H1 (cell line): ENCODE data around the gene ARHGEF4. TPM values are rescaled to one million over a fixed set of nuclear protein-coding genes. Genes with fewer than 3 reads are reported as not detected.
A peak's percentile ranks its signal among the peaks of the same experiment; 100 is the strongest.

Experiments
- CTCF ChIA-PET: fragments of 300-600 bp; sonication (Branson Sonifier 250); formaldehyde crosslinking; loops from one replicate; lab custom pipeline; 2021; ENCODE audit not compliant: partially characterized antibody; lab: Charles Lee
- POLR2A ChIA-PET: fragments of 300-600 bp; sonication (Branson Sonifier 250); formaldehyde crosslinking; loops from one replicate; lab custom pipeline; 2021; ENCODE audit warnings: inconsistent platforms; ENCODE audit not compliant: partially characterized antibody; lab: Charles Lee
- DNase-seq, 2 experiments: peaks; one replicate each; pipeline versions ENCODE4 v3.0.0 to v3.0.0-alpha.2; 2010 to 2022; ENCODE audit warnings: low spot score in 2 of 2, low read depth in 1 of 2, mixed read lengths in 1 of 2
- FAIRE-seq: peaks from 2 replicates; lab custom pipeline; 2011; peaks lifted over from hg19 to GRCh38; lab: Jason Lieb, UNC
- H2AFZ ChIP-seq: 2 replicates; pipeline ENCODE4 v1.8.1; 2012; ENCODE audit warnings: low read length, inconsistent platforms
- H2AK5ac ChIP-seq: 2 replicates; pipeline ENCODE4 v1.6.1; 2013; ENCODE audit warnings: low read depth, low read length
- H2BK120ac ChIP-seq: replicated peaks from 2 replicates; pipeline ENCODE3; 2013; ENCODE audit warnings: low read depth, low read length, inconsistent platforms
- H2BK12ac ChIP-seq: 2 replicates; pipeline ENCODE4 v1.6.1; 2013; ENCODE audit warnings: low read depth, low read length
- H2BK15ac ChIP-seq: 2 replicates; pipeline ENCODE4 v1.6.1; 2013; ENCODE audit warnings: low read length
- H2BK20ac ChIP-seq: 2 replicates; pipeline ENCODE4 v1.6.1; 2013; ENCODE audit warnings: low read length
- H2BK5ac ChIP-seq: 2 replicates; pipeline ENCODE4 v1.6.1; 2013; ENCODE audit warnings: low read depth, low read length
- H3K14ac ChIP-seq: 2 replicates; pipeline ENCODE4 v1.6.1; 2013; ENCODE audit warnings: inconsistent platforms; ENCODE audit not compliant: insufficient read length
- H3K18ac ChIP-seq: 2 replicates; pipeline ENCODE4 v1.6.1; 2013; ENCODE audit warnings: low read length; ENCODE audit errors: extremely low read depth
- H3K23ac ChIP-seq: 2 replicates; pipeline ENCODE4 v1.6.1; 2013; ENCODE audit warnings: inconsistent platforms; ENCODE audit not compliant: insufficient read length
- H3K23me2 ChIP-seq: 2 replicates; pipeline ENCODE4 v1.6.1; 2013; ENCODE audit warnings: low read depth, low read length
- H3K27ac ChIP-seq: 2 replicates; pipeline ENCODE4 v1.6.1; 2011; ENCODE audit warnings: low read depth, low read length, inconsistent platforms
- H3K27me3 ChIP-seq, 4 experiments: replicated peaks in 1 of 4; 1 replicate in 1 of 4; 2 replicates in 3 of 4; pipeline versions ENCODE4 v1.6.1 to v1.8.1; 2011 to 2013; ENCODE audit warnings: low read length in 3 of 4, mild to moderate bottlenecking in 3 of 4, inconsistent platforms in 2 of 4, mixed read lengths in 2 of 4, moderate library complexity in 1 of 4; ENCODE audit not compliant: control insufficient read depth in 3 of 4, insufficient read depth in 3 of 4; ENCODE audit errors: extremely low read depth in 1 of 4
- H3K36me3 ChIP-seq, 4 experiments: 2 replicates each; pipeline versions ENCODE4 v1.6.1 to v1.8.1; 2011 to 2013; ENCODE audit warnings: mild to moderate bottlenecking in 4 of 4, low read length in 3 of 4, moderate library complexity in 2 of 4, control low read depth in 1 of 4, inconsistent platforms in 1 of 4; ENCODE audit not compliant: insufficient read depth in 4 of 4, control insufficient read depth in 2 of 4
- H3K4ac ChIP-seq: replicated peaks from 2 replicates; pipeline ENCODE3; 2013; ENCODE audit warnings: low read length, low read depth, mixed read lengths, inconsistent platforms; ENCODE audit not compliant: insufficient read length
- H3K4me1 ChIP-seq, 4 experiments: replicated peaks in 1 of 4; 1 replicate in 1 of 4; 2 replicates in 3 of 4; pipeline versions ENCODE4 v1.6.1 to v1.8.1; 2011 to 2013; ENCODE audit warnings: low read length in 3 of 4, inconsistent platforms in 2 of 4, mixed read lengths in 1 of 4; ENCODE audit not compliant: insufficient read depth in 4 of 4, control insufficient read depth in 3 of 4
- H3K4me2 ChIP-seq, 2 experiments: 2 replicates each; pipeline versions ENCODE4 v1.6.1 to v1.8.1; 2011 to 2013; ENCODE audit warnings: low read depth in 2 of 2, low read length in 2 of 2, control low read depth in 1 of 2, inconsistent platforms in 1 of 2, mild to moderate bottlenecking in 1 of 2; ENCODE audit not compliant: insufficient read depth in 1 of 2
- H3K4me3 ChIP-seq, 4 experiments: fragments of 200-600, 300-600 bp in 1 of 4; sonication (generic), shearing (Covaris generic), sonication (Bioruptor Twin) in 1 of 4; 2 replicates each; pipeline versions ENCODE4 v1.5.1 to v1.8.1; 2011 to 2016; ENCODE audit warnings: low read length in 4 of 4, low read depth in 3 of 4, control low read depth in 2 of 4, inconsistent platforms in 2 of 4, mild to moderate bottlenecking in 2 of 4, mixed read lengths in 1 of 4, moderate library complexity in 1 of 4; ENCODE audit not compliant: insufficient read depth in 2 of 4; ENCODE audit errors: extremely low read depth in 1 of 4
- H3K56ac ChIP-seq: replicated peaks from 2 replicates; pipeline ENCODE3; 2013; ENCODE audit warnings: low read depth, mild to moderate bottlenecking, mixed read lengths, low read length, inconsistent platforms; ENCODE audit not compliant: insufficient read length
- H3K79me1 ChIP-seq: 2 replicates; pipeline ENCODE4 v1.6.1; 2013; ENCODE audit warnings: low read depth, low read length, control low read depth
- H3K79me2 ChIP-seq, 2 experiments: 2 replicates each; pipeline versions ENCODE4 v1.6.1 to v1.8.1; 2012 to 2013; ENCODE audit warnings: low read length in 2 of 2, mild to moderate bottlenecking in 2 of 2, inconsistent platforms in 1 of 2; ENCODE audit not compliant: insufficient read depth in 2 of 2, control insufficient read depth in 1 of 2
- H3K9ac ChIP-seq, 4 experiments: replicated peaks in 1 of 4; 1 replicate in 1 of 4; 2 replicates in 3 of 4; pipeline versions ENCODE4 v1.6.1 to v1.8.1; 2011 to 2013; ENCODE audit warnings: low read depth in 3 of 4, low read length in 3 of 4, control low read depth in 2 of 4, mild to moderate bottlenecking in 2 of 4, moderate library complexity in 2 of 4, inconsistent platforms in 1 of 4; ENCODE audit errors: extremely low read depth in 1 of 4
- H3K9me3 ChIP-seq, 2 experiments: 2 replicates each; pipeline versions ENCODE4 v1.6.1 to v1.8.1; 2012 to 2013; ENCODE audit warnings: mild to moderate bottlenecking in 2 of 2, moderate library complexity in 2 of 2, control low read depth in 1 of 2, inconsistent platforms in 1 of 2, low read depth in 1 of 2, low read length in 1 of 2, mixed read lengths in 1 of 2; ENCODE audit not compliant: insufficient read depth in 2 of 2
- H4K20me1 ChIP-seq, 2 experiments: replicated peaks in 1 of 2; 2 replicates each; pipeline versions ENCODE3 to v1.8.1; 2011 to 2013; ENCODE audit warnings: inconsistent platforms in 2 of 2, low read length in 2 of 2, mild to moderate bottlenecking in 1 of 2; ENCODE audit not compliant: insufficient read depth in 2 of 2, control insufficient read depth in 1 of 2
- H4K5ac ChIP-seq: 2 replicates; pipeline ENCODE4 v1.6.1; 2013; ENCODE audit warnings: low read length, low read depth, mixed read lengths, inconsistent platforms; ENCODE audit not compliant: insufficient read length
- H4K8ac ChIP-seq: 2 replicates; pipeline ENCODE4 v1.8.0; 2013; ENCODE audit warnings: mild to moderate bottlenecking, moderate library complexity, low read length, inconsistent platforms; ENCODE audit not compliant: insufficient read depth; ENCODE audit errors: extremely low read depth
- H4K91ac ChIP-seq: replicated peaks from 2 replicates; pipeline ENCODE3; 2013; ENCODE audit warnings: low read length, mixed read lengths, inconsistent platforms; ENCODE audit not compliant: insufficient read length
- WGBS, 2 experiments: shearing (Covaris generic) in 1 of 2; methylation state at CpG; one replicate each; pipeline versions ENCODE4 v1.1.6 to v1.1.7; 2013 to 2015; ENCODE audit warnings: low lambda C conversion rate in 2 of 2, mixed read lengths in 2 of 2, inconsistent platforms in 1 of 2, low coverage in 1 of 2, missing lambda C conversion rate in 1 of 2; ENCODE audit not compliant: insufficient replicate concordance in 2 of 2, insufficient coverage in 1 of 2, insufficient read length in 1 of 2; ENCODE audit errors: extremely low coverage in 1 of 2, missing lambda C conversion rate in 1 of 2; 5-methylcytosine and 5-hydroxymethylcytosine counted together
- long read RNA-seq, 2 experiments: library from RNA in 1 of 2; library from capped mRNA in 1 of 2; stranded (forward); transcript quantifications; one replicate each; pipeline ENCODE4 v2.0.0, GENCODE V29; 2021; ENCODE audit warnings: inconsistent platforms in 1 of 2
- polyA minus RNA-seq, 3 experiments: library from RNA; depleted of rRNA, polyadenylated mRNA; stranded (reverse); fragments of >200 nt; gene quantifications; 1 replicate in 2 of 3; 2 replicates in 1 of 3; pipeline ENCODE4 v1.2.3, GENCODE V29; 2011
- polyA plus RNA-seq, 7 experiments: library from polyadenylated mRNA; depleted of rRNA in 3 of 7; stranded (reverse) in 5 of 7; unstranded in 2 of 7; fragments of >200 nt in 5 of 7; fragments of 200-250 nt in 2 of 7; gene quantifications; 1 replicate in 5 of 7; 2 replicates in 1 of 7; 4 replicates in 1 of 7; pipeline versions ENCODE4 v1.2.1 to v1.2.3, GENCODE V29; 2011 to 2013; ENCODE audit warnings: missing spikeins in 2 of 7, mixed read lengths in 2 of 7
- total RNA-seq: library from RNA; stranded (reverse); fragmentation: NEBNext Ultra II Directional; extraction: Animal tissue kit (Norgen Biotek cat#: 25700); gene quantifications from 2 replicates; pipeline ENCODE4 v1.2.1, GENCODE V29; 2021

Gene ARHGEF4, protein sequence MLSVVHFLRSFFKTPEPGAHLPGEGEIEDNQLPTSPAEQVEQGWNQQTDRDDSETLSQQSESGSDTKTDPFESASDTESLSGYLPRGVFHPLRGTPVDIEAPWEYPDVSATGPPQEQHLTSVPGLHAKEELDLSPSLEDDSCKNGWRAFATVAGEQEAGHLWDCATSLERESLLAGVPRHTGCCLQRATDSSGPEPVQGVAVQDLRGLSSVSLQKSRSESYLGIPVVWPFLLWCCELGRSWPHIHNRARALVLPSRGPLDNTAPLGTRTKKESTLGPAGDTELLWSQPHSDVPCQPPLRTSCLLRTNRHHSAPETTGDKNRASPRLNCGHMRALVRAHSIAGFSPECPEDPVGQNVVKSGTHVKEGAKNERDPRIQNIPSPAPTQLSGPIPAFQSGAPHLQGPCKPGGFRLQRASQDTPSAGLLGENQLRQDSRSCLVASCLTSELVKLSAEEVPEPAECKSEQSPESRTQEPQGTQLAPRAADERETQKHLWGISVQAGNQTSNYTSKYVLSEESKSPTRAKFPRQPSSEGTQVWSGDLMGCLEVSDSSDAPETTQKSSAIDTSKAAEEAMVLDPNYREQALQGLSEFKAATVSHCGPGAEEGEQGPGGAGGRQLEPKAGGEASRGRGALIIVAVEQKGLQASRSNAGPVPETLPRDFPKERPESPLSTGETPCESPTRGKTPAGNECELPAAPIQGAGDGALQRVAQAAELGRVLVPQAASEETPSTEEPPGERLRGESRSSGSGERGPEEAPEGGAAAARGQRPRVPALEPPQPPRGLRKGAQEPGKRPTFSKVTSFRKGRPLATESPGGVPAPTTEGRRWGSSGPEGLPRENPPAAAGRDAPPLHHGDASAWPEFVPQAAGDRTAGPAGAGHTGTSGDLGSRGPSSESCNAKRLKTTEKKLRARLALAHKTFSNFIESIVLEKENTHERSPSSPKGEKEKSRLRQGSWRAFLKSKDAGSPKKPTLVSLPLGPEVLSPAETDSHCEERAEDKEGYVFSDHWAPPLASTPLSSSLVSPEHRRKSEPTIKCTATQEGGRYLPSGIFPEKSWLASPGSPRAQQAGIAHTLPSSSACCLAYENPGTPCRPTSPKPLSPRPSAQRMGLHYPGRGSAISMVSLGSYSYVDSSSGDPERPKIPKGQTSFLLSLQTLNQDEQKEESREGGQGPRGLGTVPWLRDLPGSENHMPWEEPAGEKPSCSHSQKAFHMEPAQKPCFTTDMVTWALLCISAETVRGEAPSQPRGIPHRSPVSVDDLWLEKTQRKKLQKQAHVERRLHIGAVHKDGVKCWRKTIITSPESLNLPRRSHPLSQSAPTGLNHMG (N-terminal part only)
- total RNA-seq (13.3 and 14.6 TPM in 2 replicates), polyA plus RNA-seq (2011; rRNA removed) (10.6 and 14.5 TPM in 2 replicates), polyA minus RNA-seq (2011; rRNA and poly(A)+ RNA removed) (13.4 and 18.2 TPM in 2 replicates)
- 11.0 TPM for polyA plus RNA-seq (2011; cell fraction: cytosol; rRNA removed)
- polyA plus RNA-seq (2011; cell fraction: nucleus; rRNA removed) = 54.4 TPM
- 10.6 to 16.4 TPM (median 15.6 TPM) in 4 replicates for polyA plus RNA-seq (2012, experiment 1 of 2)
- 9.9 TPM for polyA plus RNA-seq (2012, experiment 2 of 2)
- 12.9 TPM for polyA plus RNA-seq (2013, experiment 1 of 2)
- polyA plus RNA-seq (2013, experiment 2 of 2) = 10.7 TPM
- 8.7 TPM for polyA minus RNA-seq (2011; cell fraction: cytosol; rRNA and poly(A)+ RNA removed)
- 21.4 TPM for polyA minus RNA-seq (2011; cell fraction: nucleus; rRNA and poly(A)+ RNA removed)
- long read RNA-seq, experiment 1, partial matches to known transcripts = 2 of 5 reads
- long read RNA-seq, experiment 1, other reads (novel, unspliced or antisense) = 3 of 5 reads
- long read RNA-seq, experiment 2 = 0 reads

DNA sequence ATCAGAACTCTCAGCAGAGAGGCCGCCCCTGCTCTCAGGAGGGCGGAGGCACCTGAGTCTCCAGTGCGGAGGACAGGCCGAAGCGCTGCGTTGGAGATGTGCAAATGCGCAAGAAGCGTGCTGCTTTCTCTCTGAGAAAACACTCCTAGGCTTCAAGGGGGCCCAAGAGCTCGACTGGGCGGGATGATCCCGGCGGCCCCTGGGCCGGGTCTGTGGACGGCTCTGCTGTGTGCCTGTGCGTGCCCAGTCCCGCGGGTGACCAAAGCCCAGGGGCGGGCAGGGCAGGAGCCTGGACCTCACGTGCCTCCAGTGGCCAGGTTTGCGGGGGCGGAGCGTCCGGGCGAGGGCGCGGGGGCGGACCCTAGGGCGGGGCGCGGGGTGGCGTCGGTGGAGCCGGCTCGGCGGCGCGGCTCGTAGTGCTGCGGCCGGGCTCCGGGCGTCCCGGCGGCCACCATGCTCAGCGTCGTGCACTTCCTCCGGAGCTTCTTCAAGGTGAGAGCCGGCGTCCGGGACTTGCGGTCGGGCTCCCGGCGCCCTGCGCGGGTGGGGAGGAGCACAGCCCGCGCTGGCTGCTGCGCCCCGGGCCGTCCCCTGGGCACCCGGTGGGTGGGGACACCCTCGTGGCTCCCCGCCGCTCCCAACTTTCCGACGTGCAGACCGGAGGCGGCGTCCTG lies at the start of gene ARHGEF4:
TSS of gene ARHGEF4 (plus strand) at position 414 of the 674 bp plus-strand sequence. CDS start at position 454, 40 bp downstream.
- peak within 1 kb of the TSS; percentile 29 for H4K5ac ChIP-seq
- H3K4me3 ChIP-seq = peak within 1 kb of the TSS; percentile 58 to 90 (median 63)
- peaks cover 0 to 5% of the 10 kb centered on the region in 2 experiments for H4K20me1 ChIP-seq
- no peak within 1 kb of the TSS for H2BK20ac ChIP-seq
- H3K4me1 ChIP-seq = peaks cover 0 to 8% (median 2%) of the 10 kb centered on the region in 4 experiments; a peak in 5 of 7 replicates
- H2AFZ ChIP-seq = peak within 1 kb of the TSS; percentile 56
- no peaks in the 10 kb centered on the region for H3K36me3 ChIP-seq
- ChIA-PET POLR2A (interaction anchor here (0.6 to 1.0 kb wide), 3 partner anchors 16 to 36 kb away, joined by 3 to 4 read pairs (median 3); no protein-coding TSS in a partner anchor), CTCF (interaction anchor here (0.8 to 1.9 kb wide), 8 partner anchors 12 to 84 kb away, joined by 3 to 7 read pairs (median 4); no protein-coding TSS in a partner anchor)
- no peak within 1 kb of the TSS for H4K91ac ChIP-seq
- peak within 1 kb of the TSS; percentile 61; the same call in 1 of the 2 replicates for H2AK5ac ChIP-seq
- no peak within 1 kb of the TSS for H3K23ac ChIP-seq
- no peak within 1 kb of the TSS for H3K27ac ChIP-seq
- H2BK12ac ChIP-seq = peak within 1 kb of the TSS; percentile 88; the same call in 1 of the 2 replicates
- H4K8ac ChIP-seq = peak within 1 kb of the TSS; percentile 79
- H3K4me2 ChIP-seq = peak within 1 kb of the TSS; percentile 80 to 96
- H3K18ac ChIP-seq = peak within 1 kb of the TSS; percentile 78
- H3K23me2 ChIP-seq = peaks cover 10% of the 10 kb centered on the region; the same call in 1 of the 2 replicates
- H3K56ac ChIP-seq = no peak within 1 kb of the TSS
- no peak within 1 kb of the TSS for H3K14ac ChIP-seq
- peak within 1 kb of the TSS in 2 of 4 experiments; percentile 29 to 47; a peak in 2 of 7 replicates for H3K9ac ChIP-seq
- H3K4ac ChIP-seq = no peak within 1 kb of the TSS
- peak in 1 of 2 experiments; percentile 93 for DNase-seq
- H3K27me3 ChIP-seq = peaks cover 3 to 20% (median 17%) of the 10 kb centered on the region in 4 experiments
- no peak within 1 kb of the TSS for H2BK120ac ChIP-seq
- H2BK15ac ChIP-seq = no peak within 1 kb of the TSS; the same call in 1 of the 2 replicates
- H3K79me1 ChIP-seq = no peaks in the 10 kb centered on the region; the same call in 1 of the 2 replicates
- H2BK5ac ChIP-seq = no peak within 1 kb of the TSS
- no peak for FAIRE-seq
- H3K79me2 ChIP-seq = no peaks in the 10 kb centered on the region; a peak in 1 of 4 replicates
- H3K9me3 ChIP-seq = no peaks in the 10 kb centered on the region
- WGBS, 2 experiments = 3% methylated on average over 34 of the region's 70 CpGs; no CpG with 5 or more reads in 1 of the 2 experiments
